Inflammatory macrophage treated with lipopolysaccharide for 1 hour (primary cell): ENCODE results near the gene MSX1.
"Not testable (repeated sequence)": the region's sequence is repeated elsewhere in the genome, so short reads cannot be mapped to it uniquely, and the experiment has no call there.

Experiments
- DNase-seq, 2 donors: peaks; one replicate each; pipeline ENCODE4 v3.0.0-alpha.2; 2020 to 2022

Gene MSX1

GRCh38 chr4:4859325-4859798 lies at the start of gene MSX1:
Gene MSX1, plus strand, starts transcription at chr4:4859665. Its CDS starts 235 bp downstream, at chr4:4859900.
- peak; percentile 21 to 23 for DNase-seq

GRCh38 chr4:4810092-4810774 lies 49.2 kb upstream of the MSX1 start:
- no peak for DNase-seq

- no peak for DNase-seq
Measured at GRCh38 chr4:4810778-4811177, 48.7 kb upstream of the MSX1 start.

- DNase-seq, result no peak
Measured at GRCh38 chr4:4812145-4812794, 47.2 kb upstream of the MSX1 start.

GRCh38 chr4:4818415-4819212 lies 40.9 kb upstream of the MSX1 start:
- no peak for DNase-seq

GRCh38 chr4:4819213-4819606 lies 40.3 kb upstream of the MSX1 start:
- no peak for DNase-seq

GRCh38 chr4:4820261-4820660 lies 39.2 kb upstream of the MSX1 start:
- no peak for DNase-seq

- no peak for DNase-seq
Measured at GRCh38 chr4:4820739-4821138, 38.7 kb upstream of the MSX1 start.

GRCh38 chr4:4821577-4821976 lies 37.9 kb upstream of the MSX1 start:
- no peak for DNase-seq

- DNase-seq, result not testable (repeated sequence)
Measured at GRCh38 chr4:4822286-4822685, 37.2 kb upstream of the MSX1 start.

- DNase-seq, result no peak
Measured at GRCh38 chr4:4823621-4824162, 35.8 kb upstream of the MSX1 start.

- no peak for DNase-seq
Measured at GRCh38 chr4:4824232-4824631, 35.2 kb upstream of the MSX1 start.

GRCh38 chr4:4825431-4825830 lies 34.0 kb upstream of the MSX1 start:
- no peak for DNase-seq

GRCh38 chr4:4829837-4830236 lies 29.6 kb upstream of the MSX1 start:
- DNase-seq, result no peak

- no peak for DNase-seq
Measured at GRCh38 chr4:4831266-4831665, 28.2 kb upstream of the MSX1 start.

GRCh38 chr4:4831825-4832224 lies 27.6 kb upstream of the MSX1 start:
- no peak for DNase-seq

GRCh38 chr4:4836044-4836443 lies 23.4 kb upstream of the MSX1 start:
- no peak for DNase-seq

- DNase-seq, result no peak
Measured at GRCh38 chr4:4837316-4837715, 22.1 kb upstream of the MSX1 start.

GRCh38 chr4:4838051-4838935 lies 21.2 kb upstream of the MSX1 start:
- DNase-seq, result no peak

- no peak for DNase-seq
Measured at GRCh38 chr4:4838936-4839810, 20.3 kb upstream of the MSX1 start.

GRCh38 chr4:4840351-4840750 lies 19.1 kb upstream of the MSX1 start:
- DNase-seq, result no peak
